IMR-90 (cell line): ENCODE measurements around the gene NGFR.

Source experiments
- CEBPB ChIP-seq: IDR thresholded peaks from 2 replicates; pipeline ENCODE4 v1.6.1; 2012; ENCODE audit warnings: low read depth, low read length, improper control_type of control experiment
- CHD1 ChIP-seq: IDR thresholded peaks from 2 replicates; pipeline ENCODE4 v1.6.1; 2012; ENCODE audit warnings: low read depth, low read length, improper control_type of control experiment
- FOS ChIP-seq: fragments of 150-350 bp; IDR thresholded peaks from 2 replicates; pipeline ENCODE4 v1.6.1; 2016; ENCODE audit warnings: low read depth, low read length
- MAZ ChIP-seq: IDR thresholded peaks from 2 replicates; pipeline ENCODE4 v1.6.1; 2012; ENCODE audit warnings: low read depth, mild to moderate bottlenecking, low read length, improper control_type of control experiment, moderate library complexity, borderline replicate concordance
- POLR2A ChIP-seq: IDR thresholded peaks from 2 replicates; pipeline ENCODE4 v1.6.1; 2012; ENCODE audit warnings: mild to moderate bottlenecking, low read depth, low read length
- RAD21 ChIP-seq: IDR thresholded peaks from 2 replicates; pipeline ENCODE4 v1.6.1; 2012; ENCODE audit warnings: low read length, improper control_type of control experiment
- RCOR1 ChIP-seq: IDR thresholded peaks from 2 replicates; pipeline ENCODE4 v1.6.1; 2012; ENCODE audit warnings: mild to moderate bottlenecking, low read length, improper control_type of control experiment; ENCODE audit not compliant: insufficient replicate concordance
- RFX5 ChIP-seq: IDR thresholded peaks from 2 replicates; pipeline ENCODE4 v1.8.0; 2012; ENCODE audit warnings: low read depth, mild to moderate bottlenecking, low read length, moderate library complexity
- SMC3 ChIP-seq: fragments of 150-350 bp; IDR thresholded peaks from 2 replicates; pipeline ENCODE4 v1.6.1; 2016; ENCODE audit warnings: low read depth, mild to moderate bottlenecking, antibody characterized with exemption, low read length, moderate library complexity
- TF ChIP-seq, protein P1 (sequence below): fragments of 150-350 bp; IDR thresholded peaks from 2 replicates; pipeline ENCODE4 v1.6.1; 2017; ENCODE audit warnings: mild to moderate bottlenecking, antibody characterized with exemption, low read length, low read depth
- TF ChIP-seq, protein P2 (sequence below): conservative IDR thresholded peaks from 2 replicates; pipeline ENCODE4 v1.5.1; 2012; ENCODE audit warnings: mild to moderate bottlenecking, low read depth, low read length, improper control_type of control experiment
- TF ChIP-seq, protein P3 (sequence below): fragments of 150-350 bp; IDR thresholded peaks from 2 replicates; pipeline ENCODE4 v1.6.1; 2016; ENCODE audit warnings: low read depth, mild to moderate bottlenecking, low read length, moderate library complexity, borderline replicate concordance

DNA sequence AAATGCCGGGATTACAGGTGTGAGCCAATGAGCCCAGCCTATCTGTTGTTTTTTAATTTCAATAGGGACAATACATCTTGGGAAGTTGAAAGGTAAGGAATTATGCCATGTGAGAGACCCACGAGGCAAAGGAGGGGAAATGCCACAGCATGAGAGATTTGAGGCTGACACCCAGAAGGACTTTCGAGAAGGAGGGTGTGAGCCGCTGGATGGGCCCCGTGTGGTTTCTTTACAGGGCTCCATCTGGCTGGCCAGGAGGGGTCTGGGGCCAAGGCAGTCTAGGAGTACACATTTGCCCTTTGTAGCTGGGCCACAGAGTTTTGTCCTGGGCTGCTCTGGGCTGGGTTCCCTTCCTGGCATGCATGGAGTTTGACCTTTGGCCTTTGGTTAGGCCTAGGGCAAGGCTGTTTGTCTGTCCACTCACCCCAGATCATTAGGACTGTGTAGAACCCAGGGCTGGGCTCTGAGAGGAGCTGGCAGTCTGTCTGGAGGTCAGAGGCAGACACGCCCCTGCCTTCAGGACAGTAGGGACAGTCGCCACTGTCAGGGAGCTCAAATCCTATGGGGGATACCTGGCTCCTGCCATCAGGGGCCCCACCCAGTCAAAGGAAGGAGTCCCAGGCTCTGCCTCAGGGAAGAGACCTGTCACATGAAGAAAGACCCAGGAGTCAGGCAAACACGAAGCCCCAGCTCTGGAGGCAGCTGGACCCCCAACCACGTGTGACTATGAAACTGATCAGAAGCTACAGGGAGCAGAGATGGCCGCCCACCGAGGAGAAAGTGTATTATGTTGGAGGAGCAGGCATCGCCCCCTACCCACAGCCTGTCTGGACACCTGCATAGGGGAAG is 56.4 kb downstream of the NGFR start:
- TF ChIP-seq POLR2A (no peak), RFX5 (no peak), RAD21 (no peak), CEBPB (no peak), FOS (no peak), MAZ (no peak), RCOR1 (no peak), SMC3 (no peak), CHD1 (no peak)
- TF ChIP-seq, protein P1, sequence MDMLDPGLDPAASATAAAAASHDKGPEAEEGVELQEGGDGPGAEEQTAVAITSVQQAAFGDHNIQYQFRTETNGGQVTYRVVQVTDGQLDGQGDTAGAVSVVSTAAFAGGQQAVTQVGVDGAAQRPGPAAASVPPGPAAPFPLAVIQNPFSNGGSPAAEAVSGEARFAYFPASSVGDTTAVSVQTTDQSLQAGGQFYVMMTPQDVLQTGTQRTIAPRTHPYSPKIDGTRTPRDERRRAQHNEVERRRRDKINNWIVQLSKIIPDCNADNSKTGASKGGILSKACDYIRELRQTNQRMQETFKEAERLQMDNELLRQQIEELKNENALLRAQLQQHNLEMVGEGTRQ, result no peak
- TF ChIP-seq, protein P2, sequence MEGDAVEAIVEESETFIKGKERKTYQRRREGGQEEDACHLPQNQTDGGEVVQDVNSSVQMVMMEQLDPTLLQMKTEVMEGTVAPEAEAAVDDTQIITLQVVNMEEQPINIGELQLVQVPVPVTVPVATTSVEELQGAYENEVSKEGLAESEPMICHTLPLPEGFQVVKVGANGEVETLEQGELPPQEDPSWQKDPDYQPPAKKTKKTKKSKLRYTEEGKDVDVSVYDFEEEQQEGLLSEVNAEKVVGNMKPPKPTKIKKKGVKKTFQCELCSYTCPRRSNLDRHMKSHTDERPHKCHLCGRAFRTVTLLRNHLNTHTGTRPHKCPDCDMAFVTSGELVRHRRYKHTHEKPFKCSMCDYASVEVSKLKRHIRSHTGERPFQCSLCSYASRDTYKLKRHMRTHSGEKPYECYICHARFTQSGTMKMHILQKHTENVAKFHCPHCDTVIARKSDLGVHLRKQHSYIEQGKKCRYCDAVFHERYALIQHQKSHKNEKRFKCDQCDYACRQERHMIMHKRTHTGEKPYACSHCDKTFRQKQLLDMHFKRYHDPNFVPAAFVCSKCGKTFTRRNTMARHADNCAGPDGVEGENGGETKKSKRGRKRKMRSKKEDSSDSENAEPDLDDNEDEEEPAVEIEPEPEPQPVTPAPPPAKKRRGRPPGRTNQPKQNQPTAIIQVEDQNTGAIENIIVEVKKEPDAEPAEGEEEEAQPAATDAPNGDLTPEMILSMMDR, result no peak
- TF ChIP-seq, protein P3, sequence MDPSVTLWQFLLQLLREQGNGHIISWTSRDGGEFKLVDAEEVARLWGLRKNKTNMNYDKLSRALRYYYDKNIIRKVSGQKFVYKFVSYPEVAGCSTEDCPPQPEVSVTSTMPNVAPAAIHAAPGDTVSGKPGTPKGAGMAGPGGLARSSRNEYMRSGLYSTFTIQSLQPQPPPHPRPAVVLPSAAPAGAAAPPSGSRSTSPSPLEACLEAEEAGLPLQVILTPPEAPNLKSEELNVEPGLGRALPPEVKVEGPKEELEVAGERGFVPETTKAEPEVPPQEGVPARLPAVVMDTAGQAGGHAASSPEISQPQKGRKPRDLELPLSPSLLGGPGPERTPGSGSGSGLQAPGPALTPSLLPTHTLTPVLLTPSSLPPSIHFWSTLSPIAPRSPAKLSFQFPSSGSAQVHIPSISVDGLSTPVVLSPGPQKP, result no peak
